ENCODE data around the gene AMN1.
A peak's percentile ranks its signal among the peaks of the same experiment; 100 is the strongest.
"Not testable (repeated sequence)": the region's sequence is repeated elsewhere in the genome, so short reads cannot be mapped to it uniquely, and the experiment has no call there.

AMN1 gene

DNA sequence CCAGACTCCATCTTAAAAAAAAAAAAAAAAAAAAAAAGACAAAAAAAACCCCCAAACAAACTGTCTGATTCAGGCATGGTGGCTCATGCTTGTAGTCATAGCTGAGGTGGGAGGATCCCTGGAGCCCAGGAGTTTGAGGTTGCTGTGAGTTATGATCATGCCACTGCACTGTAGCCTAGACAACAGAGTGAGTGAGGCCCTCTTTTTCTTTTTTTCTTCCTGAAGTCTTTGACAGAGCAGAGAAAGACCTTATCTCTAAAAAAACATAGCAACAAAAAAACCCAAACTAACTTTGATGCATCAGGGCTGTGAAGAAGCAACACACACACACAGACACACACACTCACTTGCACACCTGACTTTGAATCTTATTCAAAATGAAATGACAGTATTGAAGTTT lies 7.7 kb upstream of the AMN1 start:
- in situ Hi-C loops (cut with MboI; ENCODE audit: low pct_unique_long_range_greater_than_20kb, low sequenced_read_pairs, unreplicated experiment), result no loop called here
- TF ChIP-seq, protein P1, sequence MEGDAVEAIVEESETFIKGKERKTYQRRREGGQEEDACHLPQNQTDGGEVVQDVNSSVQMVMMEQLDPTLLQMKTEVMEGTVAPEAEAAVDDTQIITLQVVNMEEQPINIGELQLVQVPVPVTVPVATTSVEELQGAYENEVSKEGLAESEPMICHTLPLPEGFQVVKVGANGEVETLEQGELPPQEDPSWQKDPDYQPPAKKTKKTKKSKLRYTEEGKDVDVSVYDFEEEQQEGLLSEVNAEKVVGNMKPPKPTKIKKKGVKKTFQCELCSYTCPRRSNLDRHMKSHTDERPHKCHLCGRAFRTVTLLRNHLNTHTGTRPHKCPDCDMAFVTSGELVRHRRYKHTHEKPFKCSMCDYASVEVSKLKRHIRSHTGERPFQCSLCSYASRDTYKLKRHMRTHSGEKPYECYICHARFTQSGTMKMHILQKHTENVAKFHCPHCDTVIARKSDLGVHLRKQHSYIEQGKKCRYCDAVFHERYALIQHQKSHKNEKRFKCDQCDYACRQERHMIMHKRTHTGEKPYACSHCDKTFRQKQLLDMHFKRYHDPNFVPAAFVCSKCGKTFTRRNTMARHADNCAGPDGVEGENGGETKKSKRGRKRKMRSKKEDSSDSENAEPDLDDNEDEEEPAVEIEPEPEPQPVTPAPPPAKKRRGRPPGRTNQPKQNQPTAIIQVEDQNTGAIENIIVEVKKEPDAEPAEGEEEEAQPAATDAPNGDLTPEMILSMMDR (IDR thresholded peaks at IDR 0.05; ENCODE audit: extremely low read depth, insufficient read depth, missing control alignments), result no peak
- no peak for DNase-seq (ENCODE audit: low spot score)

GRCh38 chr12:31733549-31734432 lies 5.0 kb upstream of the AMN1 start:
- in situ Hi-C loops (cut with MboI; ENCODE audit: low pct_unique_long_range_greater_than_20kb, low sequenced_read_pairs, unreplicated experiment); DNase-seq (ENCODE audit: low spot score): not testable (repeated sequence)

DNA sequence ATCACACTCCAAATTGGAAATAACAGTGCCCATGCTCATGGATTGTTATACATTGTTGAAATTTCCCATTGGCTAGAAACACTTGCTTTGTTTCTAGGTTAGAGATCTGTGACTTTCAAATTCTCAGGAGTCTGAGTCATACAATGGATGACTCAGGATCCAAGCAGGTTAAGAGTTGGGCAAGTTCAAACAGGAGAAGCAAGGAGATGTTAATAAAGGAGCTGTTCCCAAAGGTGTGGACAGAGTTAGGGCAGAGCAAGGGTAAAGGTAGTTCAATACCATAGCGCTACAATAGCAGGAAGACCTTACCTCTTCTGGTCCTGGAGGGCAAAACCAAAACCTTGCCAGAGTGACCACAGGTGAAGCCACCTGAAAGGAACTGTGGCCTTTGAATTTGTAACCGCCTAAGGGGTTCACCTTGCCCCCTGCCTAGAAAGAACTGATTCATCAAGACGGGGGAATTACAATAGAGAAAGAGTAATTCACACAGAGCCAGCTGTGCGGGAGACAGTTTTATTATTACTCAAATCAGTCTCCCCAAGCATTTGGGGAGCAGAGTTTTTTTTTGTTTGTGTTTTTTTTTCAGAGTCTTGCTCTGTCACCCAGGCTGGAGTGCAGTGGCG lies 4.2 kb upstream of the AMN1 start:
- TF ChIP-seq, protein P1 (IDR thresholded peaks at IDR 0.05; ENCODE audit: extremely low read depth, insufficient read depth, missing control alignments), result no peak
- DNase-seq (ENCODE audit: low spot score), result no peak
- in situ Hi-C loops (cut with MboI; ENCODE audit: low pct_unique_long_range_greater_than_20kb, low sequenced_read_pairs, unreplicated experiment), result no loop called here

DNA sequence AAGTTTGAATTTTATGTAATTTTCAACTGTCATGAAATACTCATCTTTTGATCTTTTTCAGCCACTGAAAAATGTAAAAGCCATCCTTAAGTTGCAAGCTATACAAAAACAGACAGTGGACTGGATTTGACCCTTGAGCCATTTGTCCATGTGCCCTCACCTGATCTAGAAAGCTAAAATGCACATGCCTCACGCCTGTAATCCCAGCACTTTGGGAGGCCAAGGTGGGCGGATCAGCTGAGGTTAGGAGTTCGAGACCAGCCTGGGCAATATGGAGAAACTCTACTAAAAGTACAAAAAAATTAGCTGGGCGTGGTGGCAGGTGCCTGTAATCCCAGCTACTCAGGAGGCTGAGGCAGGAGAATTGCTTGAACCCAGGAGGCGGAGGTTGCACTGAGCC lies 2.4 kb upstream of the AMN1 start:
- in situ Hi-C loops (cut with MboI; ENCODE audit: low pct_unique_long_range_greater_than_20kb, low sequenced_read_pairs, unreplicated experiment), result not testable (repeated sequence)

GRCh38 chr12:31729705-31730104 lies 884 bp upstream of the AMN1 start:
- TF ChIP-seq, protein P1 (IDR thresholded peaks at IDR 0.05; ENCODE audit: extremely low read depth, insufficient read depth, missing control alignments), result no peak

More for the DNA sequence above, 2.4 kb upstream of the AMN1 start:
- not testable (repeated sequence) for DNase-seq (ENCODE audit: low spot score)

DNA sequence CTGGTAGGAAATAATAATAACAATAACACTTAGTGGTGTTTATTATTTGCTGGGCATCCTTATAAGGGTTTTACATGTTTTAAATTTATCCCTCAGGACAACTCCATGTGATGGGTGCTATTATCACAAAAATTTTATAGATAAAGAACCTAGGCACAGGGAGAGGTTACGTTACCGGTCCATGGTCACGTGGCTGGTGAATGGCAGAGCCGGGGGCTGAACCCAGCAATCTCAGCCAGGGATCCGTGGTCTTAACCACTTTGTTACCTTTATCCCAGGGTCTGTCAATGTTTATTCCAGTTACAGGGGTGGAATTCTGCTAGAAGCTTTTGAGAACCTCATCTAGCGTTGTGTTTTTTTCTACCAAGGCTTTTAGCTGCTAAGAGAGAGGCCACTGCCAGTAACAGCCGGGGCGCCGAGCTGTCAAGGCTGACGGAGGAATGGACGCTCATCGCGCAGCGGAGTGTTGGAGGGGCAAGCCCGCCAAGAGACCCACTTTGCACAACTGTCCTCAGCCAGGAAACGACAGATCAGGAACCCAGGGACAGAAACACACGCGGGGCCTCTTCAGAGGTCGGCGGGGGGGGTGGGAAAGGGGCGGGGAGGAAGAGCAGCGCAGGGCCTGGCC lies 418 bp downstream of the AMN1 start:
- in situ Hi-C loops (cut with MboI; ENCODE audit: low pct_unique_long_range_greater_than_20kb, low sequenced_read_pairs, unreplicated experiment), result no loop called here
- DNase-seq (ENCODE audit: low spot score), result peak; percentile 41
- TF ChIP-seq, protein P1 (IDR thresholded peaks at IDR 0.05; ENCODE audit: extremely low read depth, insufficient read depth, missing control alignments), result no peak

More at GRCh38 chr12:31729705-31730104, 884 bp upstream of the AMN1 start:
- in situ Hi-C loops (cut with MboI; ENCODE audit: low pct_unique_long_range_greater_than_20kb, low sequenced_read_pairs, unreplicated experiment), result no loop called here
- DNase-seq (ENCODE audit: low spot score), result no peak

- no peak for DNase-seq (ENCODE audit: low spot score)
- TF ChIP-seq, protein P1 (IDR thresholded peaks at IDR 0.05; ENCODE audit: extremely low read depth, insufficient read depth, missing control alignments), result no peak
- in situ Hi-C loops (cut with MboI; ENCODE audit: low pct_unique_long_range_greater_than_20kb, low sequenced_read_pairs, unreplicated experiment), result no loop called here
Measured at GRCh38 chr12:31727192-31727591, 1.6 kb downstream of the AMN1 start.
